ENCODE data around the gene GGT5. TPM values are rescaled to one million over a fixed set of nuclear protein-coding genes. Genes with fewer than 3 reads are reported as not detected.
"Not testable (repeated sequence)": the region's sequence is repeated elsewhere in the genome, so short reads cannot be mapped to it uniquely, and the experiment has no call there.

Gene GGT5
- total RNA-seq: 10 to 100 TPM; 36.2 to 58.7 TPM

- H3K27me3 ChIP-seq, H3K36me3 ChIP-seq, H3K9me3 ChIP-seq: not testable (repeated sequence)
- DNase-seq (ENCODE audit: low spot score): peak; percentile 83
- Histone ChIP-seq H3K4me1 (peaks cover 0 to 50% of the 10 kb centered on the region in 2 donors), H3K4me3 (peak within 1 kb of the TSS; percentile 46 to 49), H3K27ac (peak within 1 kb of the TSS; percentile 80 to 83)
Observed at GRCh38 chr22:24245030-24245431, at the start of gene GGT5. Gene GGT5, minus strand, starts transcription at chr22:24245082. Its CDS starts 357 bp downstream, at chr22:24244725.

- peaks cover 0 to 74% of the 10 kb centered on the region in 2 donors for H3K4me1 ChIP-seq
- H3K27ac ChIP-seq: peak overlapping the region; percentile 78 to 92
Observed at GRCh38 chr22:24292202-24292830, 47.4 kb upstream of the GGT5 start.

GRCh38 chr22:24291515-24292201 lies 46.8 kb upstream of the GGT5 start:
- H3K9me3 ChIP-seq: no peaks in the 10 kb centered on the region
- no peak for TF ChIP-seq CTCF (IDR thresholded peaks at IDR 0.05)
- no peak for DNase-seq (ENCODE audit: low spot score)
- H3K27ac ChIP-seq: peak overlapping the region; percentile 78 to 92
- H3K27me3 ChIP-seq: no peaks in the 10 kb centered on the region
- no peaks in the 10 kb centered on the region for H3K36me3 ChIP-seq
- no peak overlapping the region for H3K4me3 ChIP-seq
- H3K4me1 ChIP-seq: peaks cover 0 to 79% of the 10 kb centered on the region in 2 donors

More at GRCh38 chr22:24292202-24292830, 47.4 kb upstream of the GGT5 start:
- H3K9me3 ChIP-seq; H3K27me3 ChIP-seq; DNase-seq (ENCODE audit: low spot score); H3K36me3 ChIP-seq; H3K4me3 ChIP-seq: not testable (repeated sequence)

- peaks cover 0 to 79% of the 10 kb centered on the region in 2 donors for H3K4me1 ChIP-seq
- no peak for TF ChIP-seq CTCF (IDR thresholded peaks at IDR 0.05)
- peak overlapping the region; percentile 78 to 92 for H3K27ac ChIP-seq
- no peaks in the 10 kb centered on the region for H3K9me3 ChIP-seq
- no peaks in the 10 kb centered on the region for H3K27me3 ChIP-seq
- H3K4me3 ChIP-seq: no peak overlapping the region
- DNase-seq (ENCODE audit: low spot score): no peak
- no peaks in the 10 kb centered on the region for H3K36me3 ChIP-seq
Observed at GRCh38 chr22:24290459-24290858, 45.6 kb upstream of the GGT5 start.

GRCh38 chr22:24289741-24290163 lies 44.9 kb upstream of the GGT5 start:
- DNase-seq (ENCODE audit: low spot score): no peak
- Histone ChIP-seq H3K36me3 (no peaks in the 10 kb centered on the region), H3K27me3 (no peaks in the 10 kb centered on the region), H3K4me1 (peaks cover 0 to 85% of the 10 kb centered on the region in 2 donors), H3K27ac (peak overlapping the region; percentile 78 to 92), H3K4me3 (no peak overlapping the region), H3K9me3 (no peaks in the 10 kb centered on the region)
- TF ChIP-seq CTCF (IDR thresholded peaks at IDR 0.05): no peak

- peak overlapping the region in 1 of 2 donors; percentile 1 for H3K4me3 ChIP-seq
- no peak for DNase-seq (ENCODE audit: low spot score)
- H3K27me3 ChIP-seq: no peaks in the 10 kb centered on the region
- H3K36me3 ChIP-seq: no peaks in the 10 kb centered on the region
- TF ChIP-seq CTCF (IDR thresholded peaks at IDR 0.05): no peak
- peaks cover 0 to 83% of the 10 kb centered on the region in 2 donors for H3K4me1 ChIP-seq
- no peaks in the 10 kb centered on the region for H3K9me3 ChIP-seq
- H3K27ac ChIP-seq: peak overlapping the region; percentile 78 to 92
Observed at GRCh38 chr22:24289114-24289513, 44.2 kb upstream of the GGT5 start.

- not testable (repeated sequence) for H3K9me3 ChIP-seq; DNase-seq (ENCODE audit: low spot score); H3K4me3 ChIP-seq; H3K27me3 ChIP-seq; H3K36me3 ChIP-seq
- Histone ChIP-seq H3K27ac (peak overlapping the region; percentile 78 to 92), H3K4me1 (peaks cover 0 to 77% of the 10 kb centered on the region in 2 donors)
Observed at GRCh38 chr22:24287801-24288200, 42.9 kb upstream of the GGT5 start.

GRCh38 chr22:24287212-24287611 lies 42.3 kb upstream of the GGT5 start:
- H3K4me1 ChIP-seq: peaks cover 0 to 75% of the 10 kb centered on the region in 2 donors
- not testable (repeated sequence) for DNase-seq (ENCODE audit: low spot score); H3K4me3 ChIP-seq; H3K36me3 ChIP-seq; H3K9me3 ChIP-seq; H3K27me3 ChIP-seq
- H3K27ac ChIP-seq: peak overlapping the region; percentile 78 to 92

All from right atrium auricular region (tissue), 2 donors.